Tibial nerve (tissue), 4 donors: ENCODE results near the gene ADAMTS18.

ENCODE experiments used
- CTCF ChIP-seq, 5 experiments: fragments of 200-600 bp in 3 of 5; fragments of 450-650 bp in 2 of 5; sonication (generic) in 3 of 5; IDR thresholded peaks; one replicate each; pipeline ENCODE4 v1.5.1; 2016 to 2019; ENCODE audit warnings: antibody characterized with exemption in 5 of 5, mild to moderate bottlenecking in 3 of 5, moderate library complexity in 2 of 5
- EP300 ChIP-seq, 2 donors: sonication (generic); formaldehyde crosslinking; IDR thresholded peaks; one replicate each; pipeline ENCODE4 v1.6.1; 2017; ENCODE audit warnings: antibody characterized with exemption in 2 of 2, mild to moderate bottlenecking in 1 of 2
- POLR2A ChIP-seq, 2 donors: fragments of 450-650 bp; IDR thresholded peaks; one replicate each; pipeline ENCODE4 v1.6.1; 2017; ENCODE audit warnings: antibody characterized with exemption in 2 of 2, mild to moderate bottlenecking in 2 of 2, moderate library complexity in 2 of 2

GRCh38 chr16:77434022-77434529 lies 758 bp downstream of the ADAMTS18 start:
- TF ChIP-seq CTCF (IDR thresholded peaks at IDR 0.05) (no peak), POLR2A (IDR thresholded peaks at IDR 0.05) (no peak), EP300 (IDR thresholded peaks at IDR 0.05) (no peak)
